ENCODE results near the gene PLET1.
"Not testable (repeated sequence)": the region's sequence is repeated elsewhere in the genome, so short reads cannot be mapped to it uniquely, and the experiment has no call there.

Gene PLET1

GRCh38 chr11:112210890-112211289 lies 49.8 kb downstream of the PLET1 start:
- no peak for DNase-seq

- DNase-seq = no peak
Observed at GRCh38 chr11:112206071-112206470, 54.6 kb downstream of the PLET1 start.

GRCh38 chr11:112200252-112200651 lies 60.4 kb downstream of the PLET1 start:
- peak in 1 of 2 donors; percentile 54 for DNase-seq

GRCh38 chr11:112199101-112199500 lies 61.6 kb downstream of the PLET1 start:
- not testable (repeated sequence) for DNase-seq

All from inflammatory macrophage (primary cell).